Measurements from ENCODE around the gene GLDC. TPM values are rescaled to one million over a fixed set of nuclear protein-coding genes. Genes with fewer than 3 reads are reported as not detected.

GLDC gene
- total RNA-seq, 1 experiment from 2014 or later = 5.1 TPM

DNA sequence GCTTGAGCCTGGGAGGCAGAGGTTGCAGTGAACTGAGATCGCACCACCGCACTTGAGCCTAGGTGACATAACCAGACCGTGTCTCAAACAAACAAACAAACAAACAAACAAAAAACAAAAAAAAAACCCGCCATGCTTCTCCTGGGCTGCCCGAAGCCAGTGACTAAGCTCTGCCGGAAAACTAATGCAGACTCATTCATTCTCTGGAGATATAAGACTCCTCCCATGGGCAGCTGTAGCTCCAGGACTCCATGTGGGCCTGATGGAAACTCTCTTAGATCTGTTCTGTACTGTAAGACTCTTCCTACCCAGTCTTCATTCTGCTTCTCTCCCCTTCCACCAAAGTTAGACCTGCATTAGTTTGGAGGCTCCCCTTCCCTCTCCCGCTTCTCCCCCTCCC, 11.1 kb downstream of the GLDC start:
- intact Hi-C loops (cut with micrococcal nuclease; ENCODE audit: unreplicated experiment) = no loop called here
- BruUV-seq (replicated peaks) = no TSS peak
- Mint-ChIP-seq H3K36me3 (ENCODE audit: insufficient read depth, unreplicated experiment) (no peaks in the 10 kb centered on the region), H3K27ac (ENCODE audit: unreplicated experiment) (no peak overlapping the region), H3K4me1 (ENCODE audit: low read depth, unreplicated experiment) (peaks cover 12% of the 10 kb centered on the region), H3K9me3 (ENCODE audit: low read depth, unreplicated experiment) (no peaks in the 10 kb centered on the region), H3K4me3 (ENCODE audit: low read depth, unreplicated experiment) (no peak overlapping the region), H3K27me3 (ENCODE audit: unreplicated experiment) (no peaks in the 10 kb centered on the region)
- TF ChIP-seq, protein P1, sequence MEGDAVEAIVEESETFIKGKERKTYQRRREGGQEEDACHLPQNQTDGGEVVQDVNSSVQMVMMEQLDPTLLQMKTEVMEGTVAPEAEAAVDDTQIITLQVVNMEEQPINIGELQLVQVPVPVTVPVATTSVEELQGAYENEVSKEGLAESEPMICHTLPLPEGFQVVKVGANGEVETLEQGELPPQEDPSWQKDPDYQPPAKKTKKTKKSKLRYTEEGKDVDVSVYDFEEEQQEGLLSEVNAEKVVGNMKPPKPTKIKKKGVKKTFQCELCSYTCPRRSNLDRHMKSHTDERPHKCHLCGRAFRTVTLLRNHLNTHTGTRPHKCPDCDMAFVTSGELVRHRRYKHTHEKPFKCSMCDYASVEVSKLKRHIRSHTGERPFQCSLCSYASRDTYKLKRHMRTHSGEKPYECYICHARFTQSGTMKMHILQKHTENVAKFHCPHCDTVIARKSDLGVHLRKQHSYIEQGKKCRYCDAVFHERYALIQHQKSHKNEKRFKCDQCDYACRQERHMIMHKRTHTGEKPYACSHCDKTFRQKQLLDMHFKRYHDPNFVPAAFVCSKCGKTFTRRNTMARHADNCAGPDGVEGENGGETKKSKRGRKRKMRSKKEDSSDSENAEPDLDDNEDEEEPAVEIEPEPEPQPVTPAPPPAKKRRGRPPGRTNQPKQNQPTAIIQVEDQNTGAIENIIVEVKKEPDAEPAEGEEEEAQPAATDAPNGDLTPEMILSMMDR (IDR thresholded peaks at IDR 0.05; ENCODE audit: unreplicated experiment) = no peak
- DNase-seq = no peak
- CTCF ChIA-PET = no interaction called here

DNA sequence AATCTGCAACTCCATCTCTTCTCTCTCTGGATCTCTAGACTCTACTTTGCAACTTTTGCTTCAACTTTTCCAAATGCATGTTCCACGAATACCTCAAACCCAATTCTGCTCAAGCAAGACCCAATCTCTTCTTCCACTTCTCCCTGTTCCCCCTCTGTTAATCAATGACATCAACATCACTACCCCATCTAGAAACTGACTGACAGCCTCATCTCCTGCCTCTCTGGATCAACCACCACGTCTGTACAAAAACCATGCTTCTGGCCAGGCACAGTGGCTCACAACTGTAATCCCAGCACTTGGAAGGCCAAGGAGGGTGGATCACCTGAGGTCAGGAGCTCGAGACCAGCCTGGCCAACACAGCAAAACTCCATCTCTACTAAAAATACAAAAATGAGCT, 12.2 kb downstream of the GLDC start:
- TF ChIP-seq, protein P1 (IDR thresholded peaks at IDR 0.05; ENCODE audit: unreplicated experiment) = no peak
- CTCF ChIA-PET = no interaction called here
- Mint-ChIP-seq H3K36me3 (ENCODE audit: insufficient read depth, unreplicated experiment) (no peaks in the 10 kb centered on the region), H3K27ac (ENCODE audit: unreplicated experiment) (no peak overlapping the region), H3K27me3 (ENCODE audit: unreplicated experiment) (no peaks in the 10 kb centered on the region), H3K4me3 (ENCODE audit: low read depth, unreplicated experiment) (no peak overlapping the region), H3K4me1 (ENCODE audit: low read depth, unreplicated experiment) (peaks cover 12% of the 10 kb centered on the region), H3K9me3 (ENCODE audit: low read depth, unreplicated experiment) (no peaks in the 10 kb centered on the region)
- BruUV-seq (replicated peaks) = no TSS peak
- DNase-seq = no peak
- intact Hi-C loops (cut with micrococcal nuclease; ENCODE audit: unreplicated experiment) = no loop called here

DNA sequence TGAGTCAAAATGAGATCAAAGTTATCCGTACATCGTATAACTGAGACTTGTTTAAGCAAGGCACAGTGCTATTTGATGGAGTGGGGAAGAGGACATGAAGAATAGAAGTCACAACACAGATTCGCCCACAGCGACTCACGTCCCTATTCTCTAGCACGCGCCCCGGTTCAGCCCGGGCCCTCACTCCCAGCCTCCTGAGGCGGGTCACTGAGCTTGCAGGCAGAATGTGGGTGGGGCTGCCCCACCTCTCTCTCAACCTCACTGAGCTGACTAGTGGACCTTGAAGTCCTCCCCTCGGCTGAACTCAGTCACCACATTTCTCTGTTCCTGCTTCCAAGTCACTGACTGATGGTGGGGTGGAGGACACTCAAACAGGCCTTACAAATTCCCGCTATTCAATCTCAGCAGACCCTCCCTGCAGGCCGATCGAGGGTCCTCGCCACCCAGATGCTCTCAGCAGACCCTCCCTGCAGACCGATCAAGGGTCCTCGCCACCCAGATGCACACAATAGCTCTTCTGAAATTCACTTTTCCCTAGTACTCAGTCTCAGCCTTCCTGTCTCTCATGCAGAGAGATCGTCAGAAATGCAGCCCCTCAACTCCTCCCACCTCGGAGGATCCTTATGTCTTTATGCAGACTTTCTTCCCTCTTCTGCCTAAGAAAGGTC, 12.9 kb downstream of the GLDC start:
- BruUV-seq (replicated peaks) = no TSS peak
- no peaks in the 10 kb centered on the region for H3K36me3 Mint-ChIP-seq (ENCODE audit: insufficient read depth, unreplicated experiment)
- H3K27ac Mint-ChIP-seq (ENCODE audit: unreplicated experiment) = no peak overlapping the region
- H3K27me3 Mint-ChIP-seq (ENCODE audit: unreplicated experiment) = no peaks in the 10 kb centered on the region
- intact Hi-C loops (cut with micrococcal nuclease; ENCODE audit: unreplicated experiment) = no loop called here
- TF ChIP-seq, protein P1 (IDR thresholded peaks at IDR 0.05; ENCODE audit: unreplicated experiment) = no peak
- peak; percentile 8 for DNase-seq
- no peak overlapping the region for H3K4me3 Mint-ChIP-seq (ENCODE audit: low read depth, unreplicated experiment)
- peaks cover 12% of the 10 kb centered on the region for H3K4me1 Mint-ChIP-seq (ENCODE audit: low read depth, unreplicated experiment)
- CTCF ChIA-PET = no interaction called here
- no peaks in the 10 kb centered on the region for H3K9me3 Mint-ChIP-seq (ENCODE audit: low read depth, unreplicated experiment)

DNA sequence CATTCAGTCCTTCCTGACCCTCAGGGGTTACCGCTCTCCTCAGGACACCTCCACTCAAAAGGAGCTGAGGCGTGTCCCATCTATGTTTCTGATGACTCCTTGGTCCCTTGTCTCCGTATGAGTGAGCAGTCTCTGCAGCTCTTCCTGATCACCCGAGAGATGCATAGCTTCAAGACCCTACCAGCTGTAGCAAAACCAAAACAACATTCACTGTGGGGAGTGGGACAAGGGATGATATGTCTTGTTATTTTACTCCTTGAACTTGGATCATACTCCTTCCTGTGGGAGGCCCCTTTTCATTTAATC, 14.4 kb downstream of the GLDC start:
- intact Hi-C loops (cut with micrococcal nuclease; ENCODE audit: unreplicated experiment) = no loop called here
- BruUV-seq (replicated peaks) = no TSS peak
- no peak for DNase-seq
- peaks cover 12% of the 10 kb centered on the region for H3K4me1 Mint-ChIP-seq (ENCODE audit: low read depth, unreplicated experiment)
- no peaks in the 10 kb centered on the region for H3K27me3 Mint-ChIP-seq (ENCODE audit: unreplicated experiment)
- no peak overlapping the region for H3K4me3 Mint-ChIP-seq (ENCODE audit: low read depth, unreplicated experiment)
- H3K36me3 Mint-ChIP-seq (ENCODE audit: insufficient read depth, unreplicated experiment) = no peaks in the 10 kb centered on the region
- H3K27ac Mint-ChIP-seq (ENCODE audit: unreplicated experiment) = no peak overlapping the region
- H3K9me3 Mint-ChIP-seq (ENCODE audit: low read depth, unreplicated experiment) = no peaks in the 10 kb centered on the region
- CTCF ChIA-PET = no interaction called here
- TF ChIP-seq, protein P1 (IDR thresholded peaks at IDR 0.05; ENCODE audit: unreplicated experiment) = no peak
